ENCODE data around the gene NR6A1.

GRCh38 chr9:124470726-124471125 lies 300.4 kb downstream of the NR6A1 start:
- TF ChIP-seq CTCF (IDR thresholded peaks at IDR 0.05 in 8 of 11, conservative IDR thresholded peaks at IDR 0.05 in 3 of 11) (no peak), POLR2A (IDR thresholded peaks at IDR 0.05) (no peak), POLR2AphosphoS5 (IDR thresholded peaks at IDR 0.05) (no peak)
